ENCODE data around the gene SHE. TPM values are rescaled to one million over a fixed set of nuclear protein-coding genes. Genes with fewer than 3 reads are reported as not detected.

SHE gene
- total and polyA plus RNA-seq, 2 of the 8 experiments (the other 6 are each of a cell fraction or from before 2014, with no cell fraction given) = 0.44 to 0.45 TPM

GRCh38 chr1:154479764-154480421 lies 22.3 kb downstream of the SHE start:
- Histone ChIP-seq H2BK20ac (ENCODE audit: low read length) (no peak overlapping the region), H3K18ac (ENCODE audit: extremely low read depth, low read length) (no peak overlapping the region), H4K91ac (replicated peaks; ENCODE audit: insufficient read length, low read length) (no peak overlapping the region), H4K5ac (ENCODE audit: insufficient read length, low read depth, low read length) (no peak overlapping the region), H3K4ac (replicated peaks; ENCODE audit: insufficient read length, low read depth, low read length) (no peak overlapping the region), H3K56ac (replicated peaks; ENCODE audit: insufficient read length, low read depth, low read length) (no peak overlapping the region), H4K8ac (ENCODE audit: extremely low read depth, insufficient read depth, low read length) (no peak overlapping the region), H3K9ac (replicated peaks in 1 of 4; ENCODE audit: extremely low read depth in 1 of 4, low read depth in 3 of 4, low read length in 3 of 4) (no peak overlapping the region), H3K4me2 (ENCODE audit: insufficient read depth in 1 of 2, low read depth in 2 of 2, low read length in 2 of 2) (no peak overlapping the region), H3K27me3 (replicated peaks in 1 of 4; ENCODE audit: control insufficient read depth in 3 of 4, extremely low read depth in 1 of 4, insufficient read depth in 3 of 4, low read length in 3 of 4) (no peaks in the 10 kb centered on the region), H2BK5ac (ENCODE audit: low read depth, low read length) (no peak overlapping the region), H3K27ac (ENCODE audit: low read depth, low read length) (no peak overlapping the region), H3K14ac (ENCODE audit: insufficient read length) (no peak overlapping the region), H3K23ac (ENCODE audit: insufficient read length) (no peak overlapping the region), H2AFZ (ENCODE audit: low read length) (no peak overlapping the region), H3K79me2 (ENCODE audit: control insufficient read depth in 1 of 2, insufficient read depth in 2 of 2, low read length in 2 of 2) (no peaks in the 10 kb centered on the region), H3K36me3 (ENCODE audit: control insufficient read depth in 2 of 4, insufficient read depth in 4 of 4, low read length in 3 of 4) (no peaks in the 10 kb centered on the region), H3K79me1 (ENCODE audit: low read depth, low read length) (no peaks in the 10 kb centered on the region), H3K9me3 (ENCODE audit: insufficient read depth in 2 of 2, low read depth in 1 of 2, low read length in 1 of 2) (no peaks in the 10 kb centered on the region), H3K23me2 (ENCODE audit: low read depth, low read length) (no peaks in the 10 kb centered on the region), H3K4me1 (replicated peaks in 1 of 4; ENCODE audit: control insufficient read depth in 3 of 4, insufficient read depth in 4 of 4, low read length in 3 of 4) (no peaks in the 10 kb centered on the region; a peak in 1 of 7 replicates), H4K20me1 (replicated peaks in 1 of 2; ENCODE audit: control insufficient read depth in 1 of 2, insufficient read depth in 2 of 2, low read length in 2 of 2) (no peaks in the 10 kb centered on the region), H2BK120ac (replicated peaks; ENCODE audit: low read depth, low read length) (no peak overlapping the region), H2AK5ac (ENCODE audit: low read depth, low read length) (no peak overlapping the region), H2BK12ac (ENCODE audit: low read depth, low read length) (no peak overlapping the region), H3K4me3 (ENCODE audit: extremely low read depth in 1 of 4, insufficient read depth in 2 of 4, low read depth in 3 of 4, low read length in 4 of 4) (no peak overlapping the region), H2BK15ac (ENCODE audit: low read length) (no peak overlapping the region)
- TF ChIP-seq BACH1 (IDR thresholded peaks at IDR 0.05; ENCODE audit: low read length) (no peak), EP300 (IDR thresholded peaks at IDR 0.05; ENCODE audit: borderline replicate concordance in 1 of 2, low read depth in 2 of 2, low read length in 2 of 2) (no peak), KDM1A (IDR thresholded peaks at IDR 0.05; ENCODE audit: borderline replicate concordance, low read length) (no peak), CBX5 (IDR thresholded peaks at IDR 0.05; ENCODE audit: low read depth, low read length) (no peak), CTCF (IDR thresholded peaks at IDR 0.05; ENCODE audit: control extremely low read depth in 1 of 3, insufficient read depth in 1 of 3, low read depth in 1 of 3, low read length in 3 of 3) (peak; percentile 35 to 89 (median 84)), RXRA (IDR thresholded peaks at IDR 0.05; ENCODE audit: insufficient read depth, low read depth, low read length) (no peak), MAFK (IDR thresholded peaks at IDR 0.05; ENCODE audit: low read depth, low read length) (peak; percentile 18; the same call in 1 of the 2 replicates), RAD21 (IDR thresholded peaks at IDR 0.05 in 1 of 2, conservative IDR thresholded peaks at IDR 0.05 in 1 of 2; ENCODE audit: low read depth in 2 of 2, low read length in 2 of 2) (peak; percentile 96 to 97)
- WGBS, 2 experiments (ENCODE audit: extremely low coverage in 1 of 2, insufficient coverage in 1 of 2, insufficient read length in 1 of 2, insufficient replicate concordance in 2 of 2, low coverage in 1 of 2, low lambda C conversion rate in 2 of 2, missing lambda C conversion rate in 1 of 2) = 41% methylated on average over 9 of the region's 9 CpGs; no CpG with 5 or more reads in 1 of the 2 experiments
- ChIA-PET CTCF (ENCODE audit: partially characterized antibody) (interaction anchor here (0.6 to 7.5 kb wide), 40 partner anchors 8 to 540 kb away, joined by 3 to 117 read pairs (median 4); partner anchors contain the start of gene SHE), POLR2A (ENCODE audit: partially characterized antibody) (interaction anchor here (1.0 to 1.4 kb wide), 4 partner anchors 73 to 98 kb away, joined by 3 read pairs; partner anchors contain the start of gene CHRNB2)
- DNase-seq (ENCODE audit: low read depth in 1 of 2, low spot score in 2 of 2) = peak in 1 of 2 experiments; percentile 78
- FAIRE-seq = peak; percentile 83

All from H1 (cell line).